ENCODE results near the gene GPR161.
"Not testable (repeated sequence)": the region's sequence is repeated elsewhere in the genome, so short reads cannot be mapped to it uniquely, and the experiment has no call there.

Gene GPR161

DNA sequence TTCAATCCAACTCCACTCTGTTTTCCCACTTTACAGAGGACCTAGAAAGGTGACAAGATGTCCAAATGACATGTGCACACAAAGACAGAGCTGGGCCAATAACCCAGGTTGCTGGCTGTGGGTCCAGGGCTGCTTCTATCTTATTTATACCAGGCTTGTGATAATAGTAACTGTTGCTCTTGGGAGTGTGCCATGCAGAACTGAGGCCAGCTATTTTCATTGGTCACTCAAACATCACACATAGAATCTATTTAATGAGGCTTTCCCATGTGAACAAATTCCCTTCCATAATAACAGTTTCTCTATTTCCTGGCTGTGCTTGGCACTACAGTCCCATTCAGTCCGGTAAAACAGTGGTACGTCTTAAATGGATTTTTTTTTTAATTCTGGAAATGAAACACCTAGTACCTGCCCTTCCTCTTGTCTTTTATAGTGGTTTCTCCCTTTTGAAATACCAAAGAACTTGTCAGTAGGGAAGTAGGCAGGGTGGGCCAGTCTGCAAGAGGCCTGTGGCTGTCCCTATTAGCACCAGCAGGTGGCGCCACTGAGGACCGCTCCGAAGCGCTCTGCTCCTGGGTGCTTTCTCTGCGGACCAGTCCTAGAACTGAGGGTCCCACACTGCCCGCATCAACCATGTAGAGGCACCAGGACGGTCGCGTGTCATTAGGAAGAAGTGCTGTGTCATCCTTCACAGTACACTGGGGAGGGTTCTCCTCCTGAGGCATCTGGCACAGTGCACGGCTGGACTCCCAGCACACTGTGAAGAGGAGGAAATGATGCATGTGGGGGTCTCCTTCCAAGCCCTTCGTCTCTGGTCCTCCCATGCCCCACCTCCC, 52.1 kb downstream of the GPR161 start:
- no peak for DNase-seq

DNA sequence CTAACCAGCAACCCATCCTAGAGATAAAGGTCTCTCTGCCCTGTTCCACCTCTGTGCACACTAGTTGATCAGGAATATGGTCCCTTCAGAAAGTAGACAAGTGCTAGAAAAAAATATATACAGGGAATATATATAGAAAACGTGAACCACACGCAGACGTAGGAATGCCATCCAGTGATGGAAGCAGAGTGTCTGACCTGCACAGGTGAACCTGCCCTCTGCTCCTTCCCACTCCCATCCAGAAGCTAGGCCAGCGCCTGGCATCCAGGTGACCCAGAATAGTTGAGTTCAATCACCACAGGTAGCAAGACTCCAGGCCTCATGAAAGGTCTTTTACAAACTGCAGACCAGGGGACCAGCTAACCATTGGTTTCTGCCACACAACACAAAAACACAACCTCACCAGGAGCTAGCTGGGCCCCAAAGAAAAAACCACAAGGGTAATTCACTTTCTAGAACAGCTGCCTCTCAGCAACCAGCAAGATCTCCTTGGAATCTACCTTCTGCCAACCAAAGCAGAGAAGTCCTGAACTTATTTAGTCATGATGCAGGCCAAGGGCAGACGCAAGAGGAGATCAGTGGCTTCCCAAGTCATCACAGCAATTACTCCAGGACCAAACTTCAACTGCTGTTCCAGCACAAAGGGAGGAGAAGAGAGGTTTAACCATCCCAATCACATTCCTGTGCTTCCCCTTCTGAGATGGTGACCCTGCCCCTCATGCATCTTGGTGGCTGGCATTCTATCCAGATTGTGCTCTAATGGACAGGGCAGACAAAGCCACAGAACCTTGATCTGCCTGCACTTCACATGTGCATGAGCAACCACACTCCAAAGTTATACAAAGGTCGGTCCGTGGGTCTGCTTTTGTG, 53.0 kb downstream of the GPR161 start:
- no peak for DNase-seq

DNA sequence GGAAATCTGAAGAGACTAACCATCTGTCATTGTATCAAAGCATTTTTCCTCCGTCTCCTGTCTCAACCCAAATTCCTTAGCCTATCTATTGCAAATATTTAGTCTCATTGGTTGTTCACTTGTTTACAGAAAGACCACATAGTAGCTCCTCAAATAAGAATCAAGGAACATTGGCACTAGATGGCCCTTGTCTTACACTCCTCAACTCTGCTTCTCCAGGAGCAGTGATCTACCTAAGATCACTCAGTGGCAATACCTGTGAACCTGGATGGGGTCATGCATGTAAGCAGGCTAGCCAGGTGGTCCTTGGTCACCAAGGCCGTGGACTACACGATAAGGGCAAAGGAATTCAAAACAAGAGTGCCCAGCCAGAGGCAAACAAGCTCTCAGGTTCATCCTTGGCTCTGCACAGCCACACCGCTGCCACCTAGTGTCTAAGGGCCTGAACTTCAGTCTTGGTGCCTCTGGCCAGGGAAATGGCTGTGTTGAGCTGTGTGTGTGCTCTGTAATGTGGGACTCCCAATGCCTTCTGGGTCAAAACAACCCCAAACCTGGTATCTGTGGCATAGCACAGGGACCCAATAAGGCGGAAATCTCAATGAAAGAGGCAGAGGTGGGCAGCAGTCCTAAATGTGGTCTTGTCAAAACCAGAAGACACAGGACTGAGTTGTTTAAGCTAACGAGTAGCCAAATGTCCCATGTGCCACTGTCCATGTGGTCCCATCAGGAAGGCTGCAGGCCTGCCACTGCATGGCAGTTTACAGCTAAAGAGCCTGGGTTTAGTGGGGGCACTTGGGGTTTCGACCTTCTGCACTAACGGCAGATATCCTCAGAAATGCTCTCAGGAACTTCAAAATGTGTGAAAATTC, 54.5 kb downstream of the GPR161 start:
- DNase-seq: peak; percentile 4

DNA sequence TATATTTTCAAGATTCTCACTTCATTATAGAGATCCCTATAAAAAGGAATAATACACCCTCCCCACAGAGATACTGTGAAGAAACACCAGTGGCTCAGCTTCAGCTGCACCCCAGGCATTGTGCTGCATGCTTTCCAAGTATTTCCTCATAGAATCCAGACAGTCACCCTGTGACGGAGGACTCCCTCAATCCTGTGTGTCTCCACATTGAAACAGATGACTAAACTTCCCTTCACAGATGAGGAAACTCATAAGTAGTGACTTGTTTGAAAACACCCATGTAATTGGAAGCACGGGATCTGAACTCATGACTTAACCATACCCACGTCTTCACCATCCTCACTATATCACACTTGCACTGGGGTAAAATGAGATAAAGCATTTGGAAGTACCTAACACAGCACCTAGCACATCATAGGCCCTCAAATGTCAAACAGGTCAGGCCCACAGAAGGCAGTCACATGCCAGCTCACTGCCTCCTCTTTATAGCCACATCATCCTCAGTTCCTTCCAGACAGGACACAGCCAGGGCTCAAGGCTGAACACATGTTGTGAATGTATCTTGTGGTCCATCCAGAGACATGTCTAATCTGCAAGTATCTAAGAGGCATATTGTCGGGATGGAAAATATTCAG, 55.2 kb downstream of the GPR161 start:
- DNase-seq: no peak

DNA sequence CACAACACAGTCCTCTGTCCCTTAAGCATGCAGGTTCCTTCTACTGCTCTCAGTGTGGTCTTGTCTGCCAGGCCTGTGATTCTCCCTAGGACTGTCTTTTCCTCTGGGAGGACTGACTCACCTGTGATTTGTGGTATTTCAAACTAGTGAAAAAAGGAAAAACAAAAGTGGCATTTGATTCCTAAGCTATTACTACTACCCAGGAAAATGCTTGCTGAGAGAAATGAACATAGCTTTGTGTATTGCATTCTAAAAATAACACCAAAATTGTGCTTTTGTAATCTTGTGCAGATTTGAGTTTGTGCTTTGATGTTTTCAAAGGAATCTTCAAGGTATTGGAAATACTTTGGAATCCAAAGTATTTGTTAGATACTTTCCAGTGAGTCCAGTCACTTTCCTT, 57.0 kb downstream of the GPR161 start:
- no peak for DNase-seq

DNA sequence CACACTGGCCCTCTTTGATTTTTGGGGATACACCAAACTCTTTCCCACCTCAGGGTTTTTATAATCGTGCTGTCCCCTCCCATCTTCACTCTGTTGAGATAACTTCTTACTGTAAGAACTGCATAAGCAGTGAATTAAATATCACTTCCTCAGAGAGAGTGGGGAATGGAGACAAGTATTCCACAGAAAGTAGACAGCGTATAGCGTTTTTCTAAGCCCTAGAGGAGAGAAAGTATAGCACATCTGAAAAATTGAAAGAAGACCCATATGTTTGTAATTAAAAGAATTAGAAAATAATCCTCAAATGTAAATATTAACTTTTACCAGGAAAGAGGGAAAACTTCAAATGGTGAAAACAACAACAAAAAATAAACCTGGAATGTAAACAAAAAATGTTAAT, 67.3 kb downstream of the GPR161 start:
- DNase-seq: no peak

DNA sequence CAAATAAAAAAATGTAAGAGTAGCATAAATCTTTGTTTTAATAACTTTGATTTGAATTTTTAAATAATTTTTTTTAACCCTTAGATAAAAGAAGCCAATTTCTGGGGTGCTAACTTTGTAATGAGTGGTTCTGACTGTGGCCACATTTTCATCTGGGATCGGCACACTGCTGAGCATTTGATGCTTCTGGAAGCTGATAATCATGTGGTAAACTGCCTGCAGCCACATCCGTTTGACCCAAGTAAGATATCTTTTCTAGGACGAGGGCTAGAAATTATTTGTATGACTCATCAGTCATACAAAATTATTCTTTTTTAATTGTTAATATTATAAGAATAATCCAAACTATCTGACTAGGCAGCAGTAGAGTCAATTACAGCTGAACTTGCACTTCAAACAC, 71.2 kb downstream of the GPR161 start:
- no peak for DNase-seq

DNA sequence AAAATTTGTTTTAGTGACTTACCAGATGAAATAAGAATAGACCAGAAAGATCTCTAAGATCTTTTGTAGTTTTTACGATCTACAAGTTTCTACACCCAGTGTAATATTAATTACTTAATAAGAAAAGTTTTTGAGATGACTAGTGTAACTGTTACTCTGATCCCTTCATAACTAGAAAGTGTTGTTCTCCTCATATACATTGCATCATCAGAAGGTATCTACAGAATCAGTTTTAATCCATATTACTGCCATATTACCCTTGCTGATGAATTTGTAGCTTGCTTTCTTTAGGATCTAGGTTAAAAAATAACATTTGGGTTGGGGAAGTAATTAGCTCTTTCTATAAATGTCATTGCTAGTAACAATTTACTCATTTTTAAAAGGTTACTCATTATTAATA, 72.5 kb downstream of the GPR161 start:
- DNase-seq: no peak

DNA sequence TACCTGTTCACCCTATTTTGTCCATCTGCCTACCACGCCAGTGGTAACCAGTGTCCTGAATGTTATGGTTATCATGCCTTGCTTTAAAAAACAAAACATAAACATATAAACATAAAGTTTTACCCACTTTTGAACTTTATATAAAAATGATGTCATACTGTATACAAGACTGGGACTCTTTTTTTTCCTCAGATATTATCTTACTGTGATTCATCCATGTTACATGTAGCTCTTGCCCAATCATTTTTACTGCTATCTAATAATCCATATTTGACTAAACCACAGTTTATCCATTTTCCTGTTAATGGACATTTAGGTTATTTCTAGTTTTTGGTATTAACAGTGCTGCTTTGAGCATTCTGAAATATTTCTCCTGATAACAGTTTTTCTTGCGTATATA, 78.8 kb downstream of the GPR161 start:
- DNase-seq: no peak

DNA sequence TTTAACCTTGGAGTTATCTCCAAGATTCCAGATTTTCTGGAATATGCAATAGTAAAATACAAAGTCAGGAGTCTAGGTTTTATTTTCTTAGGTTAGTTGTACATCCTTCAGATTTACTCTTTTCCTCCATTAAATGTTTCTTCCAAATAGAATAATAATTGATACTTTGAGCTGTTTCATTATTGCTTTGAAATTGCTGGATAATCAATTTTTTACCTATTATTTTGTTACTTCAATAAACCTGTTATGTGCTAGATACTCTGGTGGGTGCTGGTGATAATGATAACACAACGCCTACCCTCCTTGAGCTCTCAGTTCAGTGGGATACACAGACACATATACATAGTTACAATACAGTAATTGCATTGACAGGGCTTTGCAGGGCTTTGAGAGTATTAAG, 79.4 kb downstream of the GPR161 start:
- DNase-seq: no peak

DNA sequence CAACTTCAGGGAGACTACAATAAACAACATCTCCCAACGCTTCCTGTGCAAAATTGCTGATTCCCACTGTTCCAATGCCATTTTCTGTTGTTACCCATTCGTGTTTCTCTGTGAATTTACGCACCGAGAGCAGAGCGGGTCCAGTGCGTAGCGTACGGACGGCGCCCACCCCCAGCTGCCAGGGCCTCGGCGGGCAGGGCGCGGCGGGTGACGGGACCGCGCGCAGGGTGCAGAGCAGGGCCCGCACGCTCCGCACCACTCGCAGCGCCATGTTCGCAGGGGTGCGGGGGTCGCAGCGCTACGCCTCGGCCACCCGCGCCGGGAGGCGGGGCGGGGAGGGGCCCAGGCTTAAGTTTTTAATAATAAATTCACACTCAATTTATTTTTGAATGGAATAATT, 80.6 kb downstream of the GPR161 start:
- not testable (repeated sequence) for DNase-seq

DNA sequence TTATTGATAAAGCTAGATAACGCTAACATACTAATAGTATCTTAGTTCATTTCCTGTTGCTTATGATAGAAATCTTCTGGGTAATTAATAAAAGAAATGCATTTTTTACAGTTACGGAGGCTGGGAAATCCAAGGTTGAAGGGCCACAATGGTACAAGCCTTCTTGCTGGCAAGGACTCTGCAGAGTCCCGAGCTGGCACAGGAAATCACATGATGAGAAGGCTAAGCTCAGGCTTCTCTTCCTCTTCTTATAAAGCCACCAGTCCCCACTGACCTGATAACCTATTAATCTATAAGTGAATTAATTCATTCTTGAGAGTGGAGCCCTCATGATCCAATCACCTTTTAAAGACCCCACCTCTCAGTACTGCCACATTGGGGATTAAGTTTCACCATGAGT, 82.6 kb downstream of the GPR161 start:
- DNase-seq: no peak

DNA sequence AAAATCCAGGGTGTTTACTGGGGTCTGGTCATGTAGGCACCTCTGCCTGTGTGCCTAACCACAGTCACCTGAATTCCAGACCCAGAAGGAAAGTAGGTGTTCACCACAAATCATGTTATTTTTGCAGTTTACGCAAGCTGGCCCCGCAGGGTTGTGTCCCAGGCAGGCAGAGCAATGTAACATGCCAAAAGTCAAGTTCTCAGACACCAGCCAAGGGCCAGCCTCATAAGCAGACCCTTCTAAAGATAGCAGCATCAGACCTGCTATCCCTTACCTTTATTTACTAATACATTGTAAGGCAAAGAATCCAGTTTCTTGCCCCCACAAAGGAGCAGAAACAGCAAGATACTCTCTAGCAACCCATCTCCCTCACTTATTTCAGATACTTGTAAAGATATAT, 83.0 kb downstream of the GPR161 start:
- DNase-seq: no peak

DNA sequence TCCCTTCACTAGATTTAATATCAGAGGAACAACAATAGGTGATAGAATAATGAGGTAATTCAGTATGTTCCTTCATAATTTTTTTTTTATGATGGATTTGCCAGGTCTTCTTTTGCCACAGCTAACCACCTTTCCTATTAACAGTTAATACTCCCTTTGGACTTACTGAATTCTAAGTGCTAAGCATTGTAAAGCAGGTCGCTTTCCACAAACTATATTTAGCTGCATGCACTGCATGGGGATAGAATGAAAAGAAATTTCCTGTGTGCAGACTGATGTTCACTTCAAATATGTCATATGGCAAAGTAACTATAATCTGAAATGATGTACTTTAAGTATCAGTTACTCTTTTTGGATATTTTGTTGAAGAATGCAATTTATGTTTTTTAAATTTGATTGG, 85.8 kb downstream of the GPR161 start:
- DNase-seq: no peak

DNA sequence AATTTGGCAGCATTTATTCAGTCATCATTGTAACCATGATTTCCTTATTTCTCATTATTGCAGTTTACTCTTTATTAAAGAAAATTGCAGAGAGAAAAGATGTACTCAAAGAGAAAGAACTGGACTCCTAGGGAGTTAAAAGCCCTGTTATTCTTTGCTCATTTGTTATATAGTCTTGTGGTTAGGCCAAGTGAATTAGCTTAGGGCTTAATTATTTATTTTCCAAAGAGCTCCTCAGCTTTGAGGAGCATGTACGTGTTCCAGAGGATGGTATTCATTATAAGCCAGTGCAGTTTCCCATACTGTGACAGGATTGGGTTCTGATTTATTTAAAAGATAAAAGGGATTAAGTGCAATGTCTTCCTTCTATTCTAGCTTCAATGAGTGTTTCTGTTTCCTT, 86.4 kb downstream of the GPR161 start:
- no peak for DNase-seq

DNA sequence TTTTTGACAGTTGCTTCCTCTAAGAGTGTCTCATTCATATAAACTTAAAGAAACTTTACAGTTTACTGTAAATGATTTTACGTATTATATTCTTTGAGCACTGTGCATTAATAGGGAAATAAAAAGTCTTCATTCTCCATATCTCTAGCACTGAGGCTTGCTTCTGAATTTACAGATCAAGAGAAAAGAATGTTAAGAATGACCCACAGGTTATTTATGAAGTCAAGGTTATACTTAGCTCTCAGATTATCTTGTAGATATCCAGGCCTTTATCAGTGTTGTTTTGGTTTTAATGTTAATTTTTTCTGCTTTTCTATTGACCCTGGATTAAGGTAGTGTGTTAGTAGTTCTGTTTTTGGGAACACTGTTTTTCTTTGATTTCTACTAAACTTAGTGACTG, 91.4 kb downstream of the GPR161 start:
- no peak for DNase-seq

DNA sequence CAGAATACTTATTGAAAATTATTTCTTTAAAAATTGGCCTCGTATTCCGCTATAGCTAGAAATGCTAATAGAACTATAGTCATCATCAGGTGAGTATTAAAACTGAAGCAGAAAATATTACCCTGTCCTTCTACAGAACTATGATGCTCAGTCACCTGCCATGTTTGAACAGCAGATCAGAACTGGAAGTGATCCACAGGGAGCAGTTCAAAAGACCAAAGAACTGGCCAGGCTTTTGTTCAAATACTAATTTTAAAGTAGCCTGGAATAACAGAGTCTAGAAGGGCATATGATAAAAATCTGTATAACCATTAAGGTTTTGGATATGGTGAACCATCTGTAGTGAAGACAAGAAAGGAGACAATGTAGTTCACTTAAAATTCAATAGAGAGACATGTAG, 94.4 kb downstream of the GPR161 start:
- no peak for DNase-seq

DNA sequence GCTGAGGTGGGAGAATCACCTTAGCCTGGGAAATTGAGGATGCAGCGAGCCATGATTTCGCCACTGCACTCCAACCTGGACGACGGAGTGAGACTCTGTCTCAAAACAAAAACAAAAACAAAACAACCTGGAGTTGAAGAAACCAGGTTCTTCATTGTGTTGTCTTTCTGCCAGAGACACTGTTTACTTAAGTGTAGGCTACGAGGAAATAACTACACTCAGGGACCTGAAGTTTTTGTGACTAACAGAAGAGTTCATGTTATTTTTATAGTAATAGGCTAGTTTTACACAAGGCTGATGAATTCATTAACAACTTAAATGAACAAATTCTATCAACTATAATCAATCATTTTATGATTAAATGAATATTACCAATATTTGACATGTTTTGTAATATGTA, 101.4 kb downstream of the GPR161 start:
- no peak for DNase-seq

DNA sequence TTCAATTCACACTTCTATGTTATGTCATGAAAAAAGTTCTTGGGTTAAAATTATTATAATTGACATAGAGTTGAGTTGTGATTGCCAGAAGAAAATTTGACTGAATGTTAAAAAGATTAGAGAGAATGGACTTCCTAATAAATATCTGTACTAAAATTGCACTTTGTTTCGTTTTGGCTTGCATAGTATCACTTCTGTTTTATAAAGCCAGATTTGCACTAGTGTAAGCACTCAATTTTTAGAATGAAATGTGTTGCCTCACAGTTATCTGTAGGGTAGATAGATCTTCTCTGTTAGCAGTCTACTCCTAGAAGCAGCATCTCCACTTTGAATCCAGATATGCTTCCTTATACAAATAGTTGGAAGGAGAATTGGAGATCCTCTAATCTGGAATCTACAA, 104.7 kb downstream of the GPR161 start:
- no peak for DNase-seq

DNA sequence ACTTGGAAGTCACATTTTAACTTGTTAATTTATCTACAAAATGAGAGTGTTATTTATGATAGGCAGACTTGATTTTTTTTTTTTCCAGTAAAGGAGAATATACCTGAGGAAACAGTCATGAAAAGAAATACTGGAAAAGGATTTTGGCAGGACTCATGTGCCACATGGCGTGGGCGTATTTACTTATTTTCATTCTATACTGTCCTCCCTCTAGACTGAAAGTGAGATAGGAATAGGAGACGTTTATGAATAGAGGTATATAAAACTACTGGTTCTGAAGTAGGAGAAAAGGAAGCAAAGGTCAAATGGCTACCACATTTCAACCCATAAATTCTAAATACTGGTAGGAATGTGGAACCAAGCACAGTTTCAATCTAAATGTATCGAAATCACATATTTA, 105.1 kb downstream of the GPR161 start:
- no peak for DNase-seq

DNA sequence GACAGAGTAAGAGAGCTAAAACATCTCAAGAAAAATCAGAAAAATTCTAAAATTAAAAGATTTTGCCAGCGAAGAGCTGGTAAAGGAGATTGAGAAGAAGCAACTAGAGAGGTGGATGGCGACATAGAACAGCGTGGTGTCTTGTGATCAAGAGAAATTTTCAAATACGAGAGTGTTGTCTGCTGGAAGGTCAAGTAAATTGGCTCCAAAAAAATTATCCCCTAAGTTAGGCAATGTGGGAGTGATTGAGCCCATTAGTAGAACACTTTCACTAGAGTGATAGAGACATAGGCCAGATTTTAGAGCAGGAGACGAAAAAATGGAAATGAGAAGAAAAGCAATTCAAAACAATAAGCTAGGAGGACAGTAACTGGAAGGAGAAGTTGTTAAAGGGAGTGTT, 105.5 kb downstream of the GPR161 start:
- DNase-seq: no peak

Measured in NCI-H1436 treated with DMSO at 0.1 percent for 48 hours (cell line).